ENCODE results near the gene EEIG2. TPM values are rescaled to one million over a fixed set of nuclear protein-coding genes. Genes with fewer than 3 reads are reported as not detected.
A peak's percentile ranks its signal among the peaks of the same experiment; 100 is the strongest.

The EEIG2 gene
- total RNA-seq, 1 donor from 2014 or later: 7.5 TPM

- Histone ChIP-seq H3K4me1 (peaks cover 32% of the 10 kb centered on the region), H3K9me3 (replicated peaks) (no peaks in the 10 kb centered on the region), H3K27me3 (ENCODE audit: low read depth) (no peaks in the 10 kb centered on the region), H3K4me3 (no peak overlapping the region), H3K27ac (replicated peaks) (peak overlapping the region; percentile 71), H3K36me3 (no peaks in the 10 kb centered on the region)
- TF ChIP-seq CTCF (IDR thresholded peaks at IDR 0.05; ENCODE audit: borderline replicate concordance): no peak
- no peak for DNase-seq
- intact Hi-C loops (cut with micrococcal nuclease): no loop called here
Observed at GRCh38 chr1:108590441-108590840, 30.5 kb downstream of the EEIG2 start.

- Histone ChIP-seq H3K9me3 (replicated peaks) (no peaks in the 10 kb centered on the region), H3K27me3 (ENCODE audit: low read depth) (no peaks in the 10 kb centered on the region), H3K4me3 (no peak overlapping the region), H3K36me3 (no peaks in the 10 kb centered on the region), H3K27ac (replicated peaks) (peak overlapping the region; percentile 71), H3K4me1 (peaks cover 32% of the 10 kb centered on the region)
- TF ChIP-seq CTCF (IDR thresholded peaks at IDR 0.05; ENCODE audit: borderline replicate concordance): no peak
- no peak for DNase-seq
- intact Hi-C loops (cut with micrococcal nuclease): no loop called here
Observed at GRCh38 chr1:108590957-108591356, 31.1 kb downstream of the EEIG2 start.

- Histone ChIP-seq H3K27ac (replicated peaks) (peak overlapping the region; percentile 71), H3K36me3 (no peaks in the 10 kb centered on the region), H3K4me1 (peaks cover 36% of the 10 kb centered on the region), H3K27me3 (ENCODE audit: low read depth) (no peaks in the 10 kb centered on the region), H3K9me3 (replicated peaks) (no peaks in the 10 kb centered on the region), H3K4me3 (no peak overlapping the region)
- no peak for TF ChIP-seq CTCF (IDR thresholded peaks at IDR 0.05; ENCODE audit: borderline replicate concordance)
- DNase-seq: peak; percentile 17
- intact Hi-C loops (cut with micrococcal nuclease): no loop called here
Observed at GRCh38 chr1:108591466-108591865, 31.6 kb downstream of the EEIG2 start.

- TF ChIP-seq CTCF (IDR thresholded peaks at IDR 0.05; ENCODE audit: borderline replicate concordance): no peak
- H3K4me1 ChIP-seq: peaks cover 44% of the 10 kb centered on the region
Observed at GRCh38 chr1:108592030-108592759, 32.3 kb downstream of the EEIG2 start.

GRCh38 chr1:108593448-108593847 is 33.5 kb downstream of the EEIG2 start:
- no peaks in the 10 kb centered on the region for H3K9me3 ChIP-seq (replicated peaks)
- H3K36me3 ChIP-seq: no peaks in the 10 kb centered on the region
- no peak overlapping the region for H3K27ac ChIP-seq (replicated peaks)
- H3K4me1 ChIP-seq: peaks cover 53% of the 10 kb centered on the region
- TF ChIP-seq CTCF (IDR thresholded peaks at IDR 0.05; ENCODE audit: borderline replicate concordance): no peak
- intact Hi-C loops (cut with micrococcal nuclease): no loop called here
- DNase-seq: no peak
- no peak overlapping the region for H3K4me3 ChIP-seq
- H3K27me3 ChIP-seq (ENCODE audit: low read depth): no peaks in the 10 kb centered on the region

More at GRCh38 chr1:108592030-108592759, 32.3 kb downstream of the EEIG2 start:
- Histone ChIP-seq H3K36me3 (no peaks in the 10 kb centered on the region), H3K4me3 (no peak overlapping the region), H3K27me3 (ENCODE audit: low read depth) (no peaks in the 10 kb centered on the region), H3K9me3 (replicated peaks) (no peaks in the 10 kb centered on the region), H3K27ac (replicated peaks) (peak overlapping the region; percentile 71)
- intact Hi-C loops (cut with micrococcal nuclease): no loop called here
- no peak for DNase-seq
